Panc1 (cell line): ENCODE results near the gene CACNG3.

ENCODE experiments used
- POLR2AphosphoS5 ChIP-seq: IDR thresholded peaks from 2 replicates; pipeline ENCODE4 v1.6.1; 2012; ENCODE audit warnings: mild to moderate bottlenecking, low read depth, low read length, moderate library complexity
- TCF7L2 ChIP-seq: IDR thresholded peaks from 2 replicates; pipeline ENCODE4 v1.6.1; 2011; ENCODE audit warnings: mild to moderate bottlenecking, low read depth, low read length, inconsistent platforms
- TF ChIP-seq, protein P1 (sequence below): fragments of 450-650 bp; IDR thresholded peaks from 2 replicates; pipeline ENCODE4 v1.5.1; 2017; ENCODE audit warnings: mild to moderate bottlenecking

DNA sequence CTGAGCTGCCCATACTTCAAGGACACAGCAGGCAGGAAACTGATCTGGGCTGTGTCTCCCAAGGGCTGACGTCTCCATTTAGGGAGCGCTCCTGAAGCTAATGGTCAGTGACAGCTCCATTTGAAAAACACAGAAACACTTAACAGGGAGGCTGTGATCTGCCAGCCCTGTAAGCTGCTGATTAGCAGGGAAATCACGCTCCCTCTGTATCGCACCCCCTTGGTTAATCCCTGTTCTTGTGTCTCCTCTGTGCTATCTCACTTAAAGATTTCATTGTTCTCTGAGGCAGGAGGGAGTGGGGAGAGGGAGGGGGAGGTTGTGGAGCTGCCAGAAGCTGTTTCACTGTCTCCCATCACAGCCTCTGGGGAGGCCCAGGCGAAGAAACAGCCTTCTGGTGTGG is 47.4 kb upstream of the CACNG3 start:
- TF ChIP-seq POLR2AphosphoS5 (no peak), TCF7L2 (no peak)
- TF ChIP-seq, protein P1, sequence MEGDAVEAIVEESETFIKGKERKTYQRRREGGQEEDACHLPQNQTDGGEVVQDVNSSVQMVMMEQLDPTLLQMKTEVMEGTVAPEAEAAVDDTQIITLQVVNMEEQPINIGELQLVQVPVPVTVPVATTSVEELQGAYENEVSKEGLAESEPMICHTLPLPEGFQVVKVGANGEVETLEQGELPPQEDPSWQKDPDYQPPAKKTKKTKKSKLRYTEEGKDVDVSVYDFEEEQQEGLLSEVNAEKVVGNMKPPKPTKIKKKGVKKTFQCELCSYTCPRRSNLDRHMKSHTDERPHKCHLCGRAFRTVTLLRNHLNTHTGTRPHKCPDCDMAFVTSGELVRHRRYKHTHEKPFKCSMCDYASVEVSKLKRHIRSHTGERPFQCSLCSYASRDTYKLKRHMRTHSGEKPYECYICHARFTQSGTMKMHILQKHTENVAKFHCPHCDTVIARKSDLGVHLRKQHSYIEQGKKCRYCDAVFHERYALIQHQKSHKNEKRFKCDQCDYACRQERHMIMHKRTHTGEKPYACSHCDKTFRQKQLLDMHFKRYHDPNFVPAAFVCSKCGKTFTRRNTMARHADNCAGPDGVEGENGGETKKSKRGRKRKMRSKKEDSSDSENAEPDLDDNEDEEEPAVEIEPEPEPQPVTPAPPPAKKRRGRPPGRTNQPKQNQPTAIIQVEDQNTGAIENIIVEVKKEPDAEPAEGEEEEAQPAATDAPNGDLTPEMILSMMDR: no peak
